Measurements from ENCODE around the gene MYO3B. TPM values are rescaled to one million over a fixed set of nuclear protein-coding genes. Genes with fewer than 3 reads are reported as not detected.

Gene MYO3B
- total RNA-seq, 1 experiment from 2014 or later, result not detected

DNA sequence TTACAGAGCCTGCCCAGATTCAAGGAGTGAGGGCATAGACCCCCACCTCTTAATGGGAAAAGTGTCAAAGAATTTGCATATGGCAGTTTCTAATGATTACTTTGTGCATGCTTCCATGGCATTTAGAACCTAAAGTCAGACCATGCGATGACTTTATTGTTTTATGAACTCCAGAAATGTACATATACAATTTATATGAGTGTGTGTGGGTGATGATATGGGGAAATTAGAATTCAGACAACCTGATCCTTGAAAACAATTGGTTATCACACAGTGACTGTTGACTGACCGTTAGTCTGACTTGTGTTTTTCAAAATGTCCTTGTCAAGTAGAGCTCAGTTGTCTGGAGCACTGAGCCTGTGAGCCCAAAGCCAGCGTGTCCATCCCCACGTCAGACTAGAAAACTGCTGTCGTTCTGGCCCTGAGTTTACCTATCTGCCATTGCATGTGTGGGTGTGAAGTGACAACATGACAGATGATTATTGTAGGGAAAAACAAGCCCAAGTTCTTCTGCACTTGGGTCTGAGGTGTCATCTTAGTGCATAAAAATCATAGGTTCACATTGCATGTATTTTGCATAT lies 128.4 kb downstream of the MYO3B start:
- DNase-seq (ENCODE audit: low read depth), result no peak

DNA sequence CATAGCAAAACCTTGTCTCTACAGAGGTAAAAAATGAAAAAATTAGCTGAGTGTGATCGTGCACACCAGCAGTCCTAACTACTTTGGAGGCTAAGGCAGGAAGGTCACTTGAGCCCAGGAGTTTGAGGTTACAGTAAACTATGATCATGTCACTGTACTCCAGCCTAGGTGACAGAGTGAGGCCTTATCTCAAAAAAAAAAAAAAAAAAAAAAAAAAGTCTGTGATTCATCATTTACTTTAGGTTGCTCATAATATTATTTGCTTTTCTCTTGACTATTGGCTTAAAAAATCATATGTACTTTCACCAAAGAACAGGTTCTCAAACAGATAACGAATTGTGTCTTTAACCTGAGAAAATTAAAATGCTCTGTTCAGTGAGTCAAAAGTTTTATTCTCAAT lies 129.1 kb downstream of the MYO3B start:
- no peak for DNase-seq (ENCODE audit: low read depth)

DNA sequence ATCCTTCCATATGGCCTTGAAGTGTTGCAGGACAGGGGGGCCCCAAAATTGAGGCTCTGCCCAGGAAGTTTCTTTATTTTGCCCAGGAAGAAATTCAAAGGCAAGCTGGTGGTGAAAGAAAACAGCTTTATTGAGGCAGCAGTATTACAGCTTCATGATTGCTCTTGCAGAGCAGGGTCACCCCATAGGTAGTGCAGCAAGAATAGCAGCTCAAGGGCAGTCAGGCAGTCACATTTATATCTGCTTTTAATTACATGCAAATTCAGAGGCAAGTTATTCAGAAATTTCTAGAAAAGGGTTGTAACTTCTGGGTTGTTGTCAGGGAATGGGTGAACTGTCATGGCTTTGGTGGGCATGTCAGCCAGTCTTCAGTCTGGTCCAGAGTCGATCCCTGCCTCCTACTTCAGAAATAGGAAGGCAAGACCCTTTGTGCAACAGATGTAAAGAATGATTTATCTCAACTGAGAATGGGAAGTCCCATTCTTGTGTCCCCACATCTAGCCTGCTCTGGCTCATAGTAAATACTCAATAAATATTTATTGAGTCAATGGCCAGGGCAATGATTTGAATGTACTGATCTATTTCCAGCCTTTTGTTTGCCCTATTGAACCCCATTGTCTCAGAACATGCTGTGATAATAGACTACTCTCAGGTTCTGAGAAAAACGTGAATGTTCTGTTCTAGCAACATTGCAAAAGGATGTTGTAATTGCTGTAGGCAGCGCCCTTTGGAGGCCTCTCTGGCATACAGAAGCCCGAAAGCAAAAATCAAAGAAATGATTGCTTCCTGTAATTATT lies 129.8 kb downstream of the MYO3B start:
- DNase-seq (ENCODE audit: low read depth), result no peak

DNA sequence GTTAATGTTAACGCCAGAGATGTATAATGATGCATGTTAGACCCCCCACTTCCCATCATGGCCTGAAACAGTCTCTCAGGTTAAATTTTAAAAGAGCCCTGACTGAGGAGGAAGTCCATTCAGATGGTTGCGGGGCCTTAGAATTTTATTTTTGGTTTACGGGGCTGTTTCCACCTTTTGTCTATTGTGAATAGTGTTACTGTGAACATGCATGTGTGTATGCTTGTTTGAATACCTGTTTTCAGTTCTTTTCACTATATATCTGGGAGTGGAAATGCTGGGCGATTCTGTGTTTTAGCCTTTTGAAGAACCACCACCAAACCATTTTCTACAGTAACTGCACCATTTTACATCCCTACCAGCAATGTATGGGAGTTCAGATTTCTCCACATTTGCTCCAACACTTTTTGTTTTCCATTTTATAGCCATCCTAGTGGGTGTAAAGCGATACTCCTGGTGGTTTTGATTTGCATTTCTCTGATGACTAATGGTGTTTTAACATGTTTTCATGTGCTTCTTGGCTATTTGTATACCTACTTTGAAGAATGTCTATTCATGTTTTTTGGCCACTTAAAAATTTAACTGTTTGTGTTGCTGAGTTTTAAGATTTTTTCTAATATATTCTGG lies 133.0 kb downstream of the MYO3B start:
- peak; percentile 13 for DNase-seq (ENCODE audit: low read depth)

DNA sequence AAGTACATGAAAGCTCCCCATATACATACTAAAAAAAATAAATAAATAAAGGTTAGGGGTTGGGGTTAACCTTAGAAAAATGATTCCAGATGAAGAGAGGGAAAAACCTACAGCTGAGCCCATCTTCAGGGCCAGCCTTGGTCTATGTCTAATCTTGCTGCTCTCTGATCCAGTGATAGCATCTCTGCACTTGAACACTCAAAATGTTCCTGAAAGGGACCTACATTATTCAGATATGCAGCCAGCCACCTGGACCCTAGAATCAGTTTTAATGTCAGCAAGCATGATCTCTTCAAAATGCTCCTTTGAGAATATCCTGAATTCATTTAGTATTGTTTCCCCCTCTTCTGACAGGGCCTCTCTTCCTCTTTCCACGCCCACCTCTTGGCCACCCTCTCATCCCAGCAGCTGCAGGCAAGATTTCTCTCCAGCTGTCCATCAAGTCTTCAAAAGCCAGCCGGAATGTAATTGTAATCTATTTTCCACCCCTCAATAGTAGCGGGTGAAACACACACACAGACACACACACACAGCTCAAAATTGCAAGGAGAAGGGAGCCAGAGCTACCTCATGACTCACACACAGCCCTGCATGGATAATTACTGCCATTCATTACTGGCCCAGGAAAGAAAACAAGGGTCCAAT lies 135.5 kb downstream of the MYO3B start:
- DNase-seq (ENCODE audit: low read depth), result peak; percentile 14

DNA sequence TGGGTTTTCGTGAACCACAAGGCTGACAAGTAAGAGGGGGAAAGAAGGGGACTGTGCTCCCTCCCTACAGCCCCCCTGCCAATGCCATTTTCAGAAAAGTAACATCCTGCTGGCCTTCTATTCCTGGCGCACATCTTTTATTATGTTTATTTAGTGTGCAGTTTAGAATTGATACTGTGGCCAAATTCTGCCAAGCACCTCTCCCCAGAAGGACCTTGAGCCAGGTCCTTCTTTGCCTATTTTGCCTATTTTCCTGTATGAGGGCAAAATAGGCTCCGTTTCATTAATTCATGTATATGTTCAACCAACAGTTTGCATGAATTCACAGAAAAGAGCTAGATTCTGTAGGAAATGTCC lies 136.0 kb downstream of the MYO3B start:
- DNase-seq (ENCODE audit: low read depth), result no peak

DNA sequence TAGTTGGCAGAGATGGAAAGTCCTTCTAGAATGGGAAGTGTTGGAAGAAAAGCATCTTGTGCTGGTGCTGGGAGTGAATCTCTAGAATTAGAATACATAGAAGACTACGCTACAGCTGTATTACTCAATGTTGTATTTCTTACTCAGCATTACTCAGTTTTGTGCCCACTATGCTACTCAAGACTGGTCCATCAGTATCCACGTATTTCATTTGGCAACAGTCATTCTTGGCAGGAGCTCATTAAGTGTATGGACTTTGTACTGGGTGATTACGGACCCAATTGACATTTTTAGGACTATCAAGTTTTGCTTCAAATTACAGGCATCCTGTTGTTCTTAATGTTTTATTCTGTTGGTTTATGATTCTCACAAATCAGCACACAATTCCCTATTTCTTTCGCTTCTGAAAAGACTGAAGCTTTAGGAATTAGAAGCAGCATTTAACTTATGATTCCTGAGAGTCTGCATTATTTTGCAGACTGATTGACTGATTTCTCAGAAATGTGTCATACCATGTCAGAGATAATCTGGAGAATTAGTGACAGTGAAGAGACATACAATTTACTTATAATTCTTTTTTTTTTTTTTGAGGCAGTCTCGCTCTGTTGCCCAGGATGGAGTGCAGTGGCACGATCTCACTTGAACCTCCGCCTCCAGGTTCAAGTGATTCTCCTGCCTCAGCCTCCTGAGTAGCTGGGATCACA lies 136.9 kb downstream of the MYO3B start:
- DNase-seq (ENCODE audit: low read depth), result no peak

DNA sequence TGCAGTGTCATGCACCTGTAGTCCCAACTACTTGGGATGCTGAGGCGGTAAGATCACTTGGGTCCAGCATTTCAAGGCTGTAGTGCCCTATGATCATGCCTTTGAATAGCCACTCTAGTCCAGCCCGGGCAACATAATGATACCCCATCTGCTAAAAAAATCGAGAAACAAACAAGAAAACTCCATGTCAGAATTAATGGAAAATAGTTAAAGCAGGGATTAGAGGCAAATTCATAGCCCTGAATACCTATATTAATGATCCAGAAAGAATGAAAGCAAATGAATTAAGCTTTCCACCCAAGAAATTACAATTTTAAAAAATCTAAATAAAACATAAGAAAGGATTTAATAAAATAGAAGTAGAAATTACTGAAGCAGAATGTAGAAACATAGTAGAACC lies 143.0 kb downstream of the MYO3B start:
- no peak for DNase-seq (ENCODE audit: low read depth)

DNA sequence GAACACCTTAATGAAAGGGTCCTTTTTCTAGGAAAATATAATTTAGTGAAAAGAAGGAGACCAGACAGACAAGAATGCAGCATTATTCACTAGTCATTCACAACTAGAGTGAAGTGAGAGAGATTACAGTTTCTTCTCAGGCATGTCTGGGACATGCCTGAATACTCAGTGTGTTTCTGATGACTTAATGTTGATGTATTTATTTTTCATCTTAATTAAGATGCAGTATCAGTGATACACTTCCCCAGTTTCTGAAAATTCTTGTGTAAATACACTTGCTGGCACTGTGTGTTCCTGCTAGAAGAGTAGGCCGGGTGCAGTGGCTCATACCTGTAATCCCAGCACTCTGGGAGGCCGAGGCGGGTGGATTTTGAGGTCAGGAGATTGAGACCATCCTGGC lies 143.6 kb downstream of the MYO3B start:
- DNase-seq (ENCODE audit: low read depth), result no peak

DNA sequence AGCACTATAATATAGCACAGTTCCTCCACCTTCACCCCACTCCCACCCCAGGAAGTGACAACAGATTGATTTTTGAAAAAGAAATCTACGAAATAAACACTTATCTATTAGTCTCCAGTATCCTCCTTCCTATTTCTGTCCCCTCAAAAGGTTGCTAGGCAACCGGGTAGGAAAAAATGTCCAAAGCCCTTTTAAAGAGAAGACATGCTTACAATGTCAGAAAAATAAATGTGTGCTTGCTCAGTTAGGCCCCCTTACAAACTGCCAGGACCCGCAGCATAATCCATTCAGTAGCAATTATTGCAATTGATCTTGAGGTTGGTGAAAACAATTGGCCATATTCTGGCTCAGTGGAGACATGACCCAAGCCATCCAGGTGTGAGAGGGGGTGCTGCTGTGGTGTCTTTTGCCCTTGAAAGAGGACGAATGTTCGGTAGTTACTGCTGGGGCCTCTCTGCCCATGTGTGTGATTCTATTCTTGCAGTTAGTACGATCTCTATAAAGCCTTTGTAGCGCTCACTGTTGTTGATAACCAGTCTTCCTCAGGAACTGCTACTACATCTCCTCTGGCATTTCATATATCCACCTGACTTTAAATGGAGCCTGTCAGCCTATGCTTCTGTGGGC lies 144.3 kb downstream of the MYO3B start:
- DNase-seq (ENCODE audit: low read depth), result no peak

DNA sequence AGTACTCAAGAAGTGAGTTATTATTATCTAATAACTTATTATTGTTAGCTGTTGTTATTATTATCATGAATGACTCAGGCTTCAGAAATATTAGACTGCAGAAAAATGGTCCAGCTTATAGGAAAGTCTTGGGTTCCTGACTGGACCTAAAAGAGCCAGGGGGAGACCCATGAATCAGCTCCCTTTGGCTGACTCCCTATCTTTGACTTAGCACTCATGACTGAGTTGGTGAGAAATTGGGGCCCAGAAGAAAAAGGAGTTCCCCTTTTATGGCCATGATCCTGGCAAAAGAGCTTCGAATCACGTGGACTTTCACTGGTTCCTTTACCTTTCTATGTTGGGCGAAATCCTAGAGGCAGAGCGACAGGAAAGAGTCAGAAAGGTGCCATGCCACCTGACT lies 145.8 kb downstream of the MYO3B start:
- DNase-seq (ENCODE audit: low read depth), result no peak

DNA sequence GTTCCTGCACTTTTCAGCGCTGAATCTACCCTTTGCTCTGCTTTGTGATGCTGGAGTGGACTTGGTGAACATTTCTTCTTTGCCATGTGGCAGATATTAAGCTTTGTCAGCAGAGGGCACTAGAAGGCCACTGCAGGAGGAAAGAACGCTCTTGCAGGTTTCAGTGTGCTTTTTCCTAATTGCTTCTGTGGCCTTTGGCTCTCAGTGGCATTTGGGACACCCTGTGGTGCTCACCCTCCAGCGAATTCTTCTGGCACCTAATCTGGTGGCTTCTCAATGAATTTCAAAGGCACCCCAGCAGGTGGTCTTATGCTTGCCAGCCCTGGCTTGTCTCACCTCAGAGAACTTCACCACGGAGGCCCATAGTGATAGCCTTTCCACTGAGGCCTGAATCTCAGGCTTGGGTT lies 146.7 kb downstream of the MYO3B start:
- peak; percentile 27 for DNase-seq (ENCODE audit: low read depth)

DNA sequence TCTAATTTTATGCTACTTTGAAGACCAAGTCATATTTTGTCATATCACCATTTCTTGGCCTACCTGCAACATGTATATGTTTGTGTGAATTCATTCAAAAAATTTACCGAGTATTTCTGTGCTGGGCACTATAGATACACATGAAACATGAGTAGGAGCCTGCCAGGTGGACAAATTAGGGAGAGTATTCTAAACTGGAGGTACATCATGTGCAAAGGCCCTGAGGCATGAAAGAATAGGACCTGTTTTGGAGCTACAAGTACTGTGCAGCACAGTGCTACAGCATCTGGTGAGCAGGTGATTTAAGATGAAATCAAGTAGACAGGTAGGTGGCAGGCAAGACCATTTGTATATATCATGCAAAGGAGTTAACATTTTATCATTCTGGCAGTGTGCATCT lies 152.9 kb downstream of the MYO3B start:
- DNase-seq (ENCODE audit: low read depth), result no peak

DNA sequence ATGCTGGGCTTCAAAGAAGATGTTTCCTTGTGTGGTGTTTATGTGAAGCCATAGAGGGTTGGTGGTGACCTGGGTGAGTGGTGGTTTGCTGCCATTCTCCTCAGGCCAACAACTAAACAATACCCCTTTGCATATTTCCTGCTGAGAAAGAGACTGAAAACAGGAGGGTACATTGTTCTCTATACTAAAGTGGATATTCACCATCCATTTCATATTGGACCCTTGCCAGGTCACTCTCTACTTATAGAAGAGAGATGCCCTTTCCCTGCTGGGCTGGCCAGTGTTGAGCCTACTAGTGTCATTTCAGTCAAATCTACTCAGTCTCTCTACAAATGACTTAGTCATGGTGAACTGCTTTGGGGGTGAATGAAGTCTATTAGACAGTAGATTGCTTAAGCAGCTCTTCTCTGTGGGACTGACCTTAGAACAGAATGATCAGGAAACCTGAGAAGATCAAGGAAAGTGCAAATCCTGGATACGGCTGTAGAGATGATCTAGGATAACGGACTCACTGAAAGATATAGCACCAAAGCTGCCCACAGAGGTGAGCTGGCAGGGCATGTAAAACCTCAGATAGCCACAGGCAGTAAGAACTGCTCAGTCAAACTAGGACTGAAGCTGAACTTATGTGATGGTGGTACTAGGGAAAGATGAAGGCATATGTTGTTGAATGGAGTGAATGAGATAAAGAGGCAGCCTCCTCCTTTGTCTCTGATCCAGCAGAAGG lies 154.9 kb downstream of the MYO3B start:
- no peak for DNase-seq (ENCODE audit: low read depth)

DNA sequence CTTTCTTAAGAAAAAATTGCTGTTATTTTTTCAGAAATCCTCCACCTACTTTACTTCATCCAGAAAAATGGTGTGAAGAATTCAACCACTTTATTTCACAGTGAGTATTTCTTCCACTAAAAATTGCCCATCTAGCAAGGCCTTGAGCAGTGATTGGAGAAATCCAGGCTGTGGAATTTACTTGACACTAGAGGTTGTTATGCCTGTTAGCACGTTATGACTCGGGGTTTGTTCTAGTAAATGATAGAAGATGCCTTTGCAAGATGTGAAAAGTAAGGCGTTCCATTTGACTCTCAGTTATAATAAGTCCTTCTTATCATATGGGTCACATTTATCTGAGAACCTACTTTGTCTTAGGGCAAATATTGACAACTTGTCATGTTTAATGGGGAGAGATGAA lies 157.4 kb downstream of the MYO3B start:
- DNase-seq (ENCODE audit: low read depth), result no peak

DNA sequence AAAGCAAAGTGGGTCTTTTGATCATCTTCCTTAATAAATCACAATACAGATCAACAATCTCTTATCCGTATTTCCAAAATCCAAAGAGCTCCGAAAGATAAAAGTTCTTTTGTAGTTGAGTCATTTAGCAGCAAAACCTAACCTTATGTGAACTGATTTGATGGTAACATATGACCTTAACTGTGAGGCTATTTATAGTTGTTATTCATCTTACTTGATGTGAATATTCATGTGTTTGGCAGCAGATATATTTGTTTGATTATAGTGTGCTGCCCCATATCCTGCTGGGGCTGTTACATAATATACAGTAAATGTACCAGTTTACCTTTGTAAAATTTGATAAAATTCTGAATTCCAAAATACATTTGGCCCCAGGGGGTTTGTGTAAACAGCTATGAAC lies 158.5 kb downstream of the MYO3B start:
- DNase-seq (ENCODE audit: low read depth), result no peak

DNA sequence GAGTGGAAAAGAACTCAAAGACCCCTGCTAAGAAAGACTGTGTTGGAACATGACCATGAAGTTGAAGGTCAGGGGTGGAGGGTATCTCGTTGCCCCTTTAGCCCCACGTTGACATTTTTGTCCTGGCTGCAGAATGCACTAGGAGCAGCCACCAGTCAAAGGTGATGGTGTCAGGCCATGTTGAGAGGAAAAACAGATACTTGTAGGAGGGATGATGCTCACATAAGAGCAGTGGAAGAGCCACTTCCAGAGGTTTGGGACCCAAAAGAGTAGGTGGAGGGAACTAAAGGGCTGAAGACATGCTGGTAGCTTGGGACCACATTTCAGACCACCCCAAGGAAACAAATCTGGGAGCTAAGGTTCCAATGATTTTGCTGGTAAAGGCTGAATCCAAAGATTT lies 159.0 kb downstream of the MYO3B start:
- no peak for DNase-seq (ENCODE audit: low read depth)

DNA sequence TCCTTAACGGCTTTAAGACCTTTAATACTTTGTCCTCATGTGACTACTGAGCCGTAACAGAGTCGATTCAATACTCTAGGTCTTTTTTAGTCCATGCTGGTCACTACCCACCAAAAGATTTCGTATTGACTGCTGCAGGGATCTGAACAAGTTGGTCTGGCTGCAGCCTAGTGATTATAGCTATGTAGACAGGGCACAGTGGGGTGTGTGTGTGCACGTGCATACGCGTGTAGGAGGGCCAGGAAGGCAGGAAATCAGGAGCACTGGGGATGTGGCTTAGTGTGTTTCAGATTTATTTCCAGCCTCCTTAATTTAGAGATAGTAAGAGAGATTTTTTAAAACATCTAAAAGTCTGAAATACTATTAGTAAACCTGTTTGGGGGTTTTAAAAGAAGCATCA lies 161.4 kb downstream of the MYO3B start:
- no peak for DNase-seq (ENCODE audit: low read depth)

DNA sequence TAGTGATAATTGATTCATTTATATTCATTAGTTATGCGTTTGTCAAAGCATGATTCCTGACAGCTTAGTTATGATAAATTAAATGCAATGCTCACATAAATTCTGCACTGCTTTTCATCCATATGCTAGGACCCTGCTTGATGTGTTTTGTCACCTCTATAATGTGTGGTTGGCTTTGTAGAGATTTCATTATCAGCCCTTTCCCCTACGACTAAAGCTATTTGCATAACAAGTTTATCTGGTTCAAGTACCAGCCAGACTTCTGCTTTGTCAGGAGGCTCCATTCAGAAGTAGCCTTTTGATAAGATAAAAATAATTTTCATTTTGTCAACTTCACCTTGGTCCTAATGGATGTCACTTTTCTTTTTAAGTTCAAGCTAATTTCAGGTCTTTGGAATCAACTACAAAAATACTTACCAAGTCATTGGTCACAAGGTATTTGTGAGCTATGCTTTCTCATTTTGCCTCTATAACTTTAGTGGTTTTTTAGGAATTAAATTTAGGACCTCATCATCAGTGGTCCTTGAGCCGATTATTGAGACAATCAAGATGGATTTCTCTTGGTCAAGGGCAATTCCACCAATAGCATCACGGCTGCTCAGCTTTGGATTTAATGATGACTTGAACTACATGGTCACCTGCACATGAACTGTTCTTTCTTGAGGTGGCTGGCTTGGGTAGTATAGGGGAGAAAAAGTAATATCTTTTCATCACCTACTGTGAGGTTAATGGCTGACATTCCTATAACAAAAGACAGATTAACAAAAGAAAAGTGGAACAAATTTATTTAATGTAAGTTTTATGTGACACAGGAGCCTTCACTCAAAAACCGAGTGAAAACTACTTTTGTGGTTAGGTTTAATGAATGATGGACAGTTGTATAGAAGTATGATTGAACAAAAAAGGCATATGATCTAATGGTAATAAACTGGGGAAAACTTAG lies 162.1 kb downstream of the MYO3B start:
- DNase-seq (ENCODE audit: low read depth), result no peak

DNA sequence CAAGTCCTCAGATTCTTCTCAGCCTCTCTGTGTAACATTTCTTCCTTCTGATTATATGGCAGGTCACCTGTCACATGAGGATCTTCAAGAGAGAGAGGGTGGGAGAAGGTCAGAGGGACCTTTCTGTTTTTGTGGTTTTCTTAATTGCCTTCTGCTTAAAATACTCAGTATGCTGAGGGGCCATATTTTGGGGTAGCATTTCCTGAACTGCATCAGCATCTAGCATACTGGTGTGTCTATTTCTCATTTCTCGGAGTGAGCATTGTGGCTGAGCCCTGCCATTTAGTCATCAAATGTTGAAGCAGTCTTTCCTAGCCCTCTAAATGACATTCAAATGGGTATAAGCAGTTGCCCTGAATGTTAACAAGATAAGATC lies 162.7 kb downstream of the MYO3B start:
- no peak for DNase-seq (ENCODE audit: low read depth)

All from M059J (cell line).